HS-27A (cell line): ENCODE results near the gene DGKI.
"Not testable (repeated sequence)": the region's sequence is repeated elsewhere in the genome, so short reads cannot be mapped to it uniquely, and the experiment has no call there.

Source experiments
- DNase-seq: peaks from one replicate; pipeline ENCODE4 v3.0.0-alpha.2; 2012; ENCODE audit warnings: low read depth, missing footprints

The DGKI gene

DNA sequence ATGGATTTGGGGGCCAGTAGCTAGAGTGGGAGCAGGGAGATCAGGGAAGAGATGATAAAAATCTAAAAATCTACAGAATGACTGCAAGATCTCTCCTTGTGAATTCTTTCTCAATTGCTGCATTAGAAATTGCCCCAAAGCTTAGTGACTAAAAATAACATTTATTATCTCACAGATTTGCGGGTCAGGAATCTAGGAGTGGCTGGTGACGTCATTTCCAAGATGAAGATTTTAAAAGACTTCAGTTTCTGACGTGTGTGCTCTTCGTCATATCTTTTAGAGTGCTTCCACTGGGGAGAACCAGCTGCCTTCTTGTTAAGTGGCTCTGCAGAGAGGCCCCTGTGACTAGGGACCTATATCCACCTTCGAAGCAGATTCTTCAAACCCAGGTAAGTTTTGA is 112.6 kb downstream of the DGKI start:
- no peak for DNase-seq

- no peak for DNase-seq
Observed at GRCh38 chr7:137732168-137732567, 114.6 kb downstream of the DGKI start.

DNA sequence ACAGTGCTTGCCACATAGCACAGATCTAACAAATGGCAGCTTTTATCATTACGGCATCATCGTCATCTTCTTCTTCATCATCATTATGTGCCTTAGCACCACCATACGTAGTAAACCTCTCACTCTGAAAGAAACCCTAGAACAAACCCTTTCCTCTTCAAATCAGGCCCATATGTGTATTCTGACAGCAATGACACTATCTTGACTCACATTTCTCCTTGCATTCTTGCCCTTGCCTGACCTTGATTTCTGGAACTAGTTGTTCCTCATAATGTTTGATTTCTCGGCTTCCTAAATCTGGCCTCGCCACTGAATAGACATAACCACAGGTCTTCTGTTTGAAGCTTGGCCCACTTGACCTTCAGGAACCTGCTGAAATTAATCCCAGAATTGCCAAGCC is 115.3 kb downstream of the DGKI start:
- DNase-seq, result no peak

DNA sequence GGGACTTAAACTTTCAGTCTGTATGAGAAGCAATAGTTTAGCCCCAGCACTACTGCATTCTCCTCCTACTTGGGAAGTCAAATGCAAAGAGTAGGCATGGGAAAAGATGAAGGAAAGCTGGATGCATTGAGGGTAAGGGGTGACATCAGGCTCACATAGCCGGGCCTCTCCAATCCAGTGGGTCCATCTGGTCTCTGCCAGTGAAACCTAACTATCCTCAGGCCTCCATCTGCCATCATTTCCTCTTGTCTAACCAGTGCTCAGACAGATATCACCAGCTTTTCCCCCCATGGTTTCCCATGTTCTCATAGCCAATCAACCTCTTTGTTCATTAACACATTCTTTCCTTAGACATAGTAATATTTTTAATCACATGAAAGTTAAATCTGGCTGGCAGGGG is 118.3 kb downstream of the DGKI start:
- no peak for DNase-seq

- DNase-seq, result no peak
Observed at GRCh38 chr7:137727413-137727812, 119.4 kb downstream of the DGKI start.

DNA sequence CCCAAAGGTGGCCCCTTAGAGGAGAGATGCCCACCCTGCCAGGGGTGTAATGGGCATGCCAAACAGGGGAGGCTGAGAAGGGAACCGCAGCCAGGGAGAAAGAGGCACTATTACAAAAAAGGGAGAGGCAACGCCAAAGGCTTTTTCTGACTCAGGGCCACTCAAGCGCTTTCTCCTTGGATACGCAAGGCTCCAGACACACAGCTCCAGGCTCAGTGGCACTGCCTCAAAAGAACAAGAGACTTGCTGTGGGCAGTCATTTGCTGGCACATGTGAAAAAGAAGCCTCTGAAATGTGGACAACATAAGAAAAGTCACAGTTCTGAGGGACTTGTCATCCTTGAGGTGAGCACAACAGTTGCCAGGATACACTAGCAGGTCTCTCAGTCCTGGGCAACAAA is 128.4 kb downstream of the DGKI start:
- DNase-seq, result no peak

- DNase-seq, result no peak
Observed at GRCh38 chr7:137717811-137718271, 128.9 kb downstream of the DGKI start.

- DNase-seq, result no peak
Observed at GRCh38 chr7:137717045-137717444, 129.7 kb downstream of the DGKI start.

- DNase-seq, result no peak
Observed at GRCh38 chr7:137716061-137716460, 130.7 kb downstream of the DGKI start.

DNA sequence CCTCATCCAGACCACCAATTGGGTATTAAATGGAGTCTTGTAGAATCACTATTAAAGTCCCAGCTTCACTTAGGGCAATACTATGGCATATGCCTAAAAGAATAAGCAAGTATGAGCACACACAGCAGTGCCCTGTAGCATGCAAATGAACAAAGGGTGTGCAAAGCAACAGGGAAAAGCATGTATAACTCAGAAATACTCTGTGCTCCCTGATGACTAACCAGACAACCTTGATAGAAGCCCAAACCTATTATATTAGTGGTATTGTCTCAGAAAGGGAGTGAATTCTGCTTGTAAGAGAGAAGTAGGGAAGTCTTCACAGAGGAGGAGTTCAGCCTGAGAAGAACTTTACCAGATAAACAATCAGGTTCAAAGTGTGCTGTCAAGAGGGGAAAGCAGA is 131.2 kb downstream of the DGKI start:
- no peak for DNase-seq

DNA sequence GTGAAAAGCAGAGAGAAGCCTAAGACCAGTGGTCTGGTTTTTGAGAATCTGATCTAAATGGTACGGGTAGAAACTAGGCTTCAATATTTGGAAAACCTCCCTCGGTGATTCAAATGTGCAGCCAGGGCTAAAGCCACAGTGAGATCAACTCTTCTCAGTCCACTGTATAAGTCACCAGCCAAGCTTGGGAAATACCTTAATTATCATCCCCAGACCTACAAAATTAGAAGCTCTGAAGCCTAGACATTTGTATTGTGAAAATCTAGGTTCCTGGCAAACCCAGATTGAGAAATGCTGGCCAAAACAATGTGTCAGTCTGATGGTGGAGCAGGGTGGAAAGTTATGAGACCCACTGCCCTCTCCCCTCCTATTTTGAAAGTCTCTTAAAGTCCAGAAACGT is 131.7 kb downstream of the DGKI start:
- no peak for DNase-seq

DNA sequence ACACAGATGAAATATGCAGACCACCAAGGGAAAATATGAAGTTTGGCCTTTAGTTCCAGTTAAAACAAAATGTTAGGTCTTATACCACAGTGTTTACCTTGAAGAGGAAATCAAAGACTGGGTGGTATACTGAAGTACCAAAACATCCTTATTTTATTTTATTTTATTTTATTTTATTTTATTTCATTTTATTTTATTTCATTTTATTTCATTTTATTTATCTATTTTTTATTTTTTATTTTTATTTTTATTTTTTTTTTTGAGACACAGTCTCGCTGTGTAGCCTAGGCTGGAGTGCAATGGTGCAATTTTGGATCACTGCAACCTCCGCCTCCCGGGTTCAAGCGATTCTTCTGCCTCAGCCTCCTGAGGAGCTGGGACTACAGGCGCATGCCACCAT is 140.4 kb downstream of the DGKI start:
- DNase-seq, result not testable (repeated sequence)

- DNase-seq, result no peak
Observed at GRCh38 chr7:137704723-137705122, 142.1 kb downstream of the DGKI start.

DNA sequence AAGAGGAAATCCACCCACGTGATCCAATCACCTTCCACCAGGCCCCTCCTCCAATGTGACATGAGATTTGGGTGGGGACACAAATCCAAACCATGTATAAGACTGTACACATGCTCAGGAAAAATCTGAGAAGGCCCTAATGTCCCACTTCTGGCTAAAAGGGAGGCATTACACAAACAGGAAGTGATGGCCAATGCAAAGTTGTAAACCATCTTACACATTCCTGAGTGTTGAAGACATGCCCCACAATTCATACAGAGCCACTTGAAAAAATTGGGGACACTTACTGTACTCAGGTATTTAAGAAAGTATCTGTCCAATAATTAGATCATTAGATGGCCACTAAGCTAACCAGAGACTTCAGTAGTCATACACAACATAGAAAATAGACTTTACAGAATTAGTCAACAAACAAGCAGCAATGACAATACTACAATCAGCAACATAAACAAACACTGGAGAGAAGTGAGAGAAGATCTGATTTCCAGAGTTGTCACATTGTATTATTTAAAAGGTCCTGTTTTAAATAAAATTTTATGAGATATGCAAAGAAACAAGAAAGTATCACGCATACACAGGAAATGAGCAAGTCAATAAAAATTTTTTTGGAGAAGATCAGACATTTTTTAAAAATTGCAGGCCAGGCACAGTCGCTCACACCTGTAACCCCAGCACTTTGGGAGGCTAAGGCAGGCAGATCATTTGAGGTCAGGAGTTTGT is 143.3 kb downstream of the DGKI start:
- DNase-seq, result no peak

GRCh38 chr7:137696988-137697387 is 149.8 kb downstream of the DGKI start:
- no peak for DNase-seq

DNA sequence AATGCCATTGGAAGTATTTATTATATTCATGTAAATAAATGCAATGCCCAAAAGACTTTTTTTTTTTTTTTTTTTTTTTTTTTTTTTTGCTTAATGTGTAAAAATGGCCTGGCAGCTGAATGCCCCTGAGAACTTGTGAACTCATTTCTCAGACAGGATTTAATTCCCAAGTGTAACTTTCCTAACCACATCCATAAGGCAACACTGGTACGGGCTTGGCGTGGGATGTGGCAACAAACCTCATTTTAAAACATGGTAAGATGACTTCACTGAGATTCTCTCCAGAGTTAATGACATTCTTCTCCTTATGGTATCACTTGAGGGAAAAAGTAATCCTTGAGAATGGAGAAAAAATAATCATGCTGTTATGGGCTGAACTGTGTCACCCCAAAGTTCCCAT is 150.4 kb downstream of the DGKI start:
- DNase-seq, result no peak

DNA sequence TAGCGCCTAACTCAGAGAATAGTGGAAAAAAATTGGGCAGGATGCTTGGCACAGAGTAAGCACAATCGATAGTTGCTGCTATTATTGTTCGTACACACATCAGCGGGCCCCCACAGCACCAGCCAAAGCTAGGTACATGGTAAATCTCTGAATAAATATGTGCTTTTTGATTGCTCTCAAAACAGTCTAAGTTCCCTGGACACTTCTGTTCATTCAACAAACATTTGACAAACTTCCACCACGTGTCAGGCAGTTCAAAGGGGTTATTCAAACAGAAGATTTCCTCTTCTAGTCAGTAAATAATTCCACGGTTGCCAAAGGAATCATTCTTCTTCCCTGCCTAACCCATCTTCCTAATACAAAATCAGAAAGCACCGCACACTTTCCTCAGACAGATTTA is 150.8 kb downstream of the DGKI start:
- no peak for DNase-seq

DNA sequence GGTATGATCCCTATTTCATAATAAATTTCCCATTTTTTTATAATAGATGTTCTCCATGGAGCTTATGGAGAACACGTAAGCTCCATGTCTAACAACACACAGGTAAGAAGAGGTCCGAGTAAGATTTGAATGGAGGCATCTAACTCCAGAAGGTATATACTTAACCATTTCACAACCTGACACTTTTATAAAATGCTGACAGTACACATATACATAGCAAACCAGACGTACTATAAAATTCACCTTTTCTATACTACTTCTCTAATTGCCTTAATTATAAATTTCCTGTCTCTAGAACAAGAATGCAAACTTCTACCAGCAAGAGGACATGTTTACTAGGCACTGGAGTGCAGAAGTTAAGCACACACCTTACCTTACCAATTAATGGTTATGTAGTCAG is 151.3 kb downstream of the DGKI start:
- DNase-seq, result no peak

- no peak for DNase-seq
Observed at GRCh38 chr7:137694405-137694804, 152.4 kb downstream of the DGKI start.

DNA sequence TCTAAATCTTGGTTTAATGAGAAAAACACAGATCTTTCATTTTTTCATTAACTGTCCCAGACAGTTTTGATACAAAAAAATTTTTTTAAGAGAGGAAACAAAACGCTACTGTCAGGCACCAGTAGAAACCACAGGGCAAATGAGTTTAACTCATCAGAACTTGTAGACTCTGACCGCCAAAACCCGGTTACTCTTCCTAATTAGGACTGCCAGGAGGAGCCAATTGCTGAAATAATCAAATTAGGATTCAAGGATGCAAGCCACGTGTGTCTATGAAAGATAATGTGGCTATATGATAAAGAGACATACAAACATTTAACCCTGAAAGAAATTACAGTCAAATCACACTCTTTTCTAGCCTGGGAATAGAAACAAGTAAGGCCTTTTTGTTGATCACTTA is 154.4 kb downstream of the DGKI start:
- no peak for DNase-seq

DNA sequence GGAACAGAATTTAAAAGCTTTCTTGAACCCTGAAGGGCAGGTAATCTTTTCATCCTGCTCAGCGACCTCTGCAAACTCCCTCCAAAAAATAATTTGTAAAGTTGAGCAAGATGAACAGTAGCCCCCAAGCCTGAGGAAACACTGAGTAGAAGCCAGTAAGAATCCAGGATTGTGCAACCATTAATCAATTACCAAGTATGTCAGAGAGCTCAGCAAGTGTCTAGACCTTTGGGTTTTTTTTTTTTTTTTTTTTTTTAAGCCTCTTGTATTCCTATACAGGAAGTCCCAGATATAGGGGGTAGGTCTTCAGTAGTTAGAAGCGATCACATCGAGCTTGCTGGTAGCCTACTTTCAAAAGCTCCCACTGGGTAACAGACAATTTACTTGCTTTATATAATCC is 155.2 kb downstream of the DGKI start:
- no peak for DNase-seq

DNA sequence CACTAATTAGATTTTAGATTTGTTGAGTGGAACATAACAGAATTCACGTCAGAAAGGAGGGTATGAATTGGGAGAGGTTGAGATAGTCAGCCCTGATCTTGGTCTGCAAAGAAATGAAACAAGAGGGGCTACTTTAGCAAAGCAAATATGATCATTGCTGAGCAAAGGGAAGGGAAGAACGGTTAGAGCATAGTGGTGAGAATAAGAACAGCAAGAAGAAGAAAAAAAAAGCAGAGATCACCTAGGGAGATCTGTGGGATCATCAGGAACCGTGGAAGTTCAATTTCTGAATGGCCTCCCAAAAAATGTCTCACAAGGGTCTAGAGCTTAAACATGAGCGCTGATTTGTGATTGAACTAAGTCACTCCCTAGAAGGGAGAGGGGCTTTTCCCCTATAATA is 156.1 kb downstream of the DGKI start:
- DNase-seq, result no peak

DNA sequence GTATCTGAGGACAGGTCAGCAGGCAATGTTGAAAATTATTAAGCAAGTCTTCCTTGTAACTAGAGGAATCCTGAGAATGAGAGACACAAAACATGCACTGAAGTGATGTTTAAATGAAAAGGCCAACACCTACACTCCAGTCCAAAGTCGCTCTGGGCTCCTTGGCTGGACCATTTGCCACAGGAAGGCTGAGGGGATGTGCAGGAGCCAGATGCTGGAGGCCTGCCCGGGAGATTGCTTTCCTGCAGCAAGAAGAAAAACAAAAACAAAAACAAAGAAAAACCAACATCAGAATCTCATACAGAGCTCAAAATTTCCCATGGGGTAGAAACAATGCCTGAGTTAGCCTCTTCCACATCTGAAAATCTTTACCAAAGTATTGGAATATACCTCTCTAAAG is 157.0 kb downstream of the DGKI start:
- no peak for DNase-seq

GRCh38 chr7:137687556-137688265 is 159.1 kb downstream of the DGKI start:
- no peak for DNase-seq
